ENCODE data around the gene NNAT. TPM values are rescaled to one million over a fixed set of nuclear protein-coding genes. Genes with fewer than 3 reads are reported as not detected.
"Not testable (repeated sequence)": the region's sequence is repeated elsewhere in the genome, so short reads cannot be mapped to it uniquely, and the experiment has no call there.

NNAT gene
- total and polyA plus RNA-seq, 12 donors: 0.24 to 1.1 (median 0.46) TPM; not detected in 5

- peaks cover 0 to 4% (median 0%) of the 10 kb centered on the region in 9 donors for H3K4me1 ChIP-seq
- H3K36me3 ChIP-seq: no peaks in the 10 kb centered on the region
- H3K9me3 ChIP-seq: peaks cover 0 to 8% (median 0%) of the 10 kb centered on the region in 11 donors
- 84 to 89% methylated on average over 9 of the region's 9 CpGs for WGBS, 2 donors
- DNase-seq (no peak), ATAC-seq (peak in 1 of 8 donors; percentile 39)
- intact Hi-C loops (cut with DNase I): no loop called here
- peaks cover 0 to 7% (median 0%) of the 10 kb centered on the region in 7 donors for H3K27me3 ChIP-seq
- H3K4me3 ChIP-seq: no peak overlapping the region
- no peak overlapping the region for H3K27ac ChIP-seq
- TF ChIP-seq CTCF (IDR thresholded peaks at IDR 0.05): no peak
Measured at GRCh38 chr20:37479925-37480691, 40.9 kb upstream of the NNAT start.

GRCh38 chr20:37480919-37481318 lies 40.1 kb upstream of the NNAT start:
- Histone ChIP-seq H3K36me3 (no peaks in the 10 kb centered on the region), H3K27ac (no peak overlapping the region), H3K9me3 (peaks cover 0 to 5% (median 0%) of the 10 kb centered on the region in 11 donors), H3K4me3 (no peak overlapping the region), H3K27me3 (peaks cover 0 to 7% (median 0%) of the 10 kb centered on the region in 7 donors), H3K4me1 (peaks cover 0 to 4% (median 0%) of the 10 kb centered on the region in 9 donors)
- intact Hi-C loops (cut with DNase I): no loop called here
- ATAC-seq (peak in 2 of 8 donors; percentile 60 to 63), DNase-seq (no peak)
- 85 to 87% methylated on average over 1 of the region's 1 CpG for WGBS, 2 donors
- no peak for TF ChIP-seq CTCF (IDR thresholded peaks at IDR 0.05)

GRCh38 chr20:37481610-37482009 lies 39.4 kb upstream of the NNAT start:
- Histone ChIP-seq H3K4me3 (no peak overlapping the region), H3K9me3 (peaks cover 0 to 5% (median 0%) of the 10 kb centered on the region in 11 donors), H3K27me3 (peaks cover 0 to 7% (median 0%) of the 10 kb centered on the region in 7 donors), H3K36me3 (no peaks in the 10 kb centered on the region), H3K27ac (no peak overlapping the region), H3K4me1 (peaks cover 0 to 4% (median 0%) of the 10 kb centered on the region in 9 donors)
- TF ChIP-seq CTCF (IDR thresholded peaks at IDR 0.05): no peak
- intact Hi-C loops (cut with DNase I): no loop called here
- 82 to 84% methylated on average over 5 of the region's 5 CpGs for WGBS, 2 donors
- ATAC-seq (no peak), DNase-seq (no peak)

GRCh38 chr20:37484331-37484730 lies 36.7 kb upstream of the NNAT start:
- Histone ChIP-seq H3K9me3 (peaks cover 0 to 5% (median 0%) of the 10 kb centered on the region in 11 donors), H3K27me3 (peaks cover 0 to 7% (median 0%) of the 10 kb centered on the region in 7 donors), H3K27ac (no peak overlapping the region), H3K4me3 (no peak overlapping the region), H3K36me3 (no peaks in the 10 kb centered on the region), H3K4me1 (peaks cover 0 to 4% (median 0%) of the 10 kb centered on the region in 9 donors)
- DNase-seq (no peak), ATAC-seq (no peak)
- WGBS, 2 donors: 48 to 52% methylated on average over 3 of the region's 3 CpGs
- intact Hi-C loops (cut with DNase I): no loop called here
- no peak for TF ChIP-seq CTCF (IDR thresholded peaks at IDR 0.05)

- DNase-seq; H3K27me3 ChIP-seq; H3K9me3 ChIP-seq; H3K4me3 ChIP-seq; H3K4me1 ChIP-seq; intact Hi-C loops (cut with DNase I); H3K36me3 ChIP-seq; H3K27ac ChIP-seq; ATAC-seq: not testable (repeated sequence)
- 98 to 100% methylated on average over 1 of the region's 1 CpG for WGBS, 2 donors
Measured at GRCh38 chr20:37486209-37486608, 34.8 kb upstream of the NNAT start.

All from heart right ventricle (tissue), 16 donors.